GM23338 (cell line): ENCODE measurements around the gene FGF9.

ENCODE experiments used
- CREB1 ChIP-seq: fragments of 250-450 bp; sonication (Bioruptor Pico); IDR thresholded peaks from 2 replicates; pipeline ENCODE4 v1.5.0; 2020; ENCODE audit warnings: low read depth, mild to moderate bottlenecking, moderate library complexity
- EZH2 ChIP-seq: fragments of 200-600 bp; sonication (generic); IDR thresholded peaks from one replicate; pipeline ENCODE4 v1.8.0; 2017; ENCODE audit warnings: antibody characterized with exemption, mild to moderate bottlenecking, low read depth; ENCODE audit not compliant: unreplicated experiment
- EZH2phosphoT487 ChIP-seq: fragments of 200-600 bp; sonication (generic); IDR thresholded peaks from one replicate; pipeline ENCODE4 v1.8.1; 2018; ENCODE audit warnings: antibody characterized with exemption; ENCODE audit not compliant: unreplicated experiment
- NANOG ChIP-seq: IDR thresholded peaks from 2 replicates; pipeline ENCODE4 v1.6.1; 2016; ENCODE audit warnings: antibody characterized with exemption, borderline replicate concordance
- POLR2AphosphoS5 ChIP-seq: IDR thresholded peaks from 2 replicates; pipeline ENCODE4 v1.6.1; 2016; ENCODE audit warnings: antibody characterized with exemption, low read depth
- ZNF114 ChIP-seq: fragments of 250-450 bp; sonication (Bioruptor Pico); IDR thresholded peaks from 2 replicates; pipeline ENCODE4 v1.5.0; 2020; ENCODE audit warnings: mild to moderate bottlenecking, moderate library complexity
- ZNF331 ChIP-seq: fragments of 250-450 bp; sonication (Bioruptor Pico); IDR thresholded peaks from 2 replicates; pipeline ENCODE4 v1.5.0; 2020; ENCODE audit warnings: low read depth, mild to moderate bottlenecking, moderate library complexity
- TF ChIP-seq, protein P1 (sequence below), 2 experiments: fragments of 200-600 bp in 1 of 2; sonication (generic) in 1 of 2; conservative IDR thresholded peaks; 2 replicates each; pipeline versions ENCODE4 v1.5.1 to v1.6.1; 2016 to 2017; ENCODE audit warnings: antibody characterized with exemption in 2 of 2, low read depth in 2 of 2, mild to moderate bottlenecking in 2 of 2, moderate library complexity in 1 of 2
- TF ChIP-seq, protein P2 (sequence below): IDR thresholded peaks from one replicate; pipeline ENCODE4 v1.6.1; 2018; ENCODE audit warnings: antibody characterized with exemption; ENCODE audit not compliant: unreplicated experiment

DNA sequence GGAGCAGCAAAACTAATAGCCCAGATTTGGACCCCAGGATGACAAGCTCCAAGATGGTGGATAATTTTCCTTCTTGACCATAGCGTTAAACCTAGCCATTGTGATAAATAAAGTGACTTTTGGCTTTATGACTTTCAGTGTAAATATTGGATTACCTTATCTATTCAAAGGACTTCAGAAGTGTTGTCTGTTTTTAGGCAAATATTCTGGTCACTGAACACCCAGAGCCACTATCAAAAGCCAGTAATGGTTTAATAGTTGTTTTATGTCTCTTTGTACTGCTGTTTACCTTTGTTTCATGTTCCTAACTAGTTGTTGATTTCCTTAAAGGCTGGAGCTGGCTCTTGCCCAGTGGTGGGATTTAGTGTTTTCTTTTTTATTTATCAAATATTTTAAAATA is 81.6 kb downstream of the FGF9 start:
- TF ChIP-seq, protein P1, sequence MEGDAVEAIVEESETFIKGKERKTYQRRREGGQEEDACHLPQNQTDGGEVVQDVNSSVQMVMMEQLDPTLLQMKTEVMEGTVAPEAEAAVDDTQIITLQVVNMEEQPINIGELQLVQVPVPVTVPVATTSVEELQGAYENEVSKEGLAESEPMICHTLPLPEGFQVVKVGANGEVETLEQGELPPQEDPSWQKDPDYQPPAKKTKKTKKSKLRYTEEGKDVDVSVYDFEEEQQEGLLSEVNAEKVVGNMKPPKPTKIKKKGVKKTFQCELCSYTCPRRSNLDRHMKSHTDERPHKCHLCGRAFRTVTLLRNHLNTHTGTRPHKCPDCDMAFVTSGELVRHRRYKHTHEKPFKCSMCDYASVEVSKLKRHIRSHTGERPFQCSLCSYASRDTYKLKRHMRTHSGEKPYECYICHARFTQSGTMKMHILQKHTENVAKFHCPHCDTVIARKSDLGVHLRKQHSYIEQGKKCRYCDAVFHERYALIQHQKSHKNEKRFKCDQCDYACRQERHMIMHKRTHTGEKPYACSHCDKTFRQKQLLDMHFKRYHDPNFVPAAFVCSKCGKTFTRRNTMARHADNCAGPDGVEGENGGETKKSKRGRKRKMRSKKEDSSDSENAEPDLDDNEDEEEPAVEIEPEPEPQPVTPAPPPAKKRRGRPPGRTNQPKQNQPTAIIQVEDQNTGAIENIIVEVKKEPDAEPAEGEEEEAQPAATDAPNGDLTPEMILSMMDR (conservative IDR thresholded peaks at IDR 0.05; ENCODE audit: low read depth in 2 of 2): no peak
- TF ChIP-seq, protein P2, sequence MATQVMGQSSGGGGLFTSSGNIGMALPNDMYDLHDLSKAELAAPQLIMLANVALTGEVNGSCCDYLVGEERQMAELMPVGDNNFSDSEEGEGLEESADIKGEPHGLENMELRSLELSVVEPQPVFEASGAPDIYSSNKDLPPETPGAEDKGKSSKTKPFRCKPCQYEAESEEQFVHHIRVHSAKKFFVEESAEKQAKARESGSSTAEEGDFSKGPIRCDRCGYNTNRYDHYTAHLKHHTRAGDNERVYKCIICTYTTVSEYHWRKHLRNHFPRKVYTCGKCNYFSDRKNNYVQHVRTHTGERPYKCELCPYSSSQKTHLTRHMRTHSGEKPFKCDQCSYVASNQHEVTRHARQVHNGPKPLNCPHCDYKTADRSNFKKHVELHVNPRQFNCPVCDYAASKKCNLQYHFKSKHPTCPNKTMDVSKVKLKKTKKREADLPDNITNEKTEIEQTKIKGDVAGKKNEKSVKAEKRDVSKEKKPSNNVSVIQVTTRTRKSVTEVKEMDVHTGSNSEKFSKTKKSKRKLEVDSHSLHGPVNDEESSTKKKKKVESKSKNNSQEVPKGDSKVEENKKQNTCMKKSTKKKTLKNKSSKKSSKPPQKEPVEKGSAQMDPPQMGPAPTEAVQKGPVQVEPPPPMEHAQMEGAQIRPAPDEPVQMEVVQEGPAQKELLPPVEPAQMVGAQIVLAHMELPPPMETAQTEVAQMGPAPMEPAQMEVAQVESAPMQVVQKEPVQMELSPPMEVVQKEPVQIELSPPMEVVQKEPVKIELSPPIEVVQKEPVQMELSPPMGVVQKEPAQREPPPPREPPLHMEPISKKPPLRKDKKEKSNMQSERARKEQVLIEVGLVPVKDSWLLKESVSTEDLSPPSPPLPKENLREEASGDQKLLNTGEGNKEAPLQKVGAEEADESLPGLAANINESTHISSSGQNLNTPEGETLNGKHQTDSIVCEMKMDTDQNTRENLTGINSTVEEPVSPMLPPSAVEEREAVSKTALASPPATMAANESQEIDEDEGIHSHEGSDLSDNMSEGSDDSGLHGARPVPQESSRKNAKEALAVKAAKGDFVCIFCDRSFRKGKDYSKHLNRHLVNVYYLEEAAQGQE: no peak
- TF ChIP-seq EZH2 (no peak), EZH2phosphoT487 (no peak), NANOG (no peak), POLR2AphosphoS5 (no peak), CREB1 (CRISPR knock-in tag) (no peak), ZNF331 (CRISPR knock-in tag) (no peak), ZNF114 (CRISPR knock-in tag) (no peak)
